GM12865 (cell line): ENCODE measurements around the gene PEAK3.

Source experiments
- DNase-seq: peaks from one replicate; pipeline ENCODE4 v3.0.0; 2010; ENCODE audit warnings: low read depth
- H3K4me3 ChIP-seq: 2 replicates; pipeline ENCODE4 v1.5.1; 2011; ENCODE audit warnings: mild to moderate bottlenecking, low read depth, low read length, control low read depth
- CTCF ChIP-seq: IDR thresholded peaks from 2 replicates; pipeline ENCODE4 v1.5.1; 2011; ENCODE audit warnings: low read length, control low read depth, low read depth, inconsistent platforms; ENCODE audit not compliant: insufficient read depth; ENCODE audit errors: missing control alignments

The PEAK3 gene

GRCh38 chr19:2225415-2226050, 56.4 kb downstream of the PEAK3 start:
- H3K4me3 ChIP-seq, result no peak overlapping the region
- TF ChIP-seq CTCF, result no peak
- no peak for DNase-seq

GRCh38 chr19:2224754-2225349, 57.1 kb downstream of the PEAK3 start:
- no peak for DNase-seq
- no peak overlapping the region for H3K4me3 ChIP-seq
- no peak for TF ChIP-seq CTCF
